ENCODE results near the gene OTOF.

- TF ChIP-seq CTCF (IDR thresholded peaks at IDR 0.05; ENCODE audit: poor library complexity) (no peak), EZH2 (IDR thresholded peaks at IDR 0.05; ENCODE audit: borderline replicate concordance) (no peak)
These were observed 26.1 kb upstream of the OTOF start for GRCh38 chr2:26504002-26504401.
